Activated effector memory CD4-positive, alpha-beta T cell treated with Interleukin-2 at 50 U/mL for 16 hours (primary cell): ENCODE data around the gene ARHGEF17.

Source experiments
- DNase-seq: peaks from one replicate; pipeline ENCODE4 v3.0.0-alpha.2; 2020

Gene ARHGEF17

DNA sequence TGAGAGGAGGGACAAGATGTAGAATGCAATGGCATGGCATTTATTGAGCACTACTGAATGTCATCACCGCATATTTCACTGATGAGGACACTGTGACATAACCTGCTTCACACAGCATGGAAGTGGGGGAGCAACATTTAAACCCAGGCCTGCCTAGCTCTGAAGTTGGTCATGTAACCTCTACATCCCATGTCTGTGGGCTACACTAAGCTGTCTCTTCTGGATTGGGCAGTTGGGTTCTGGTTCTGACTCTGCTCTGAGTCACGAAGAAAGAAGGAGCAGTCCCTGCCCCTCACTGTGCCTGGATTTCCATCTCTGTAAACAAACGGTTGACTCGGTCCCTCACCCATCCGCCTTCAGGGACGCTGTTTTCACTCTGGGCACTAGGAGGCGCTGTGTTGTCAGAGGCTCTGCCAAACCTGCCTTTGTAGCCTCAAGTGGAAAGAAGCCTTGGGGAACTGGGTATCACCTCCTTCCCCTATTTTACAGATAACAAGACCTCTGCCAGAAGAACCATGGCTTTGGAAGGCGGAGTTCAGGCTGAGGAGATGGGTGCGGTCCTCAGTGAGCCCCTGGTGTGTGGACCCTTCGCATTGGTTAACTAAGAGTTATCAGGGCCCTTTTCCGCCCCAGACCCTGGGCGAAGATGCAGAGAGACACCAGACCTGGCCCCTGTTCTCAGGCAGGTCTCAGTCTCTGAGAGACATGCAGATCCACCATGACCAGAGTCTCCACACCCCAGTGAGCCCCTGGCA lies 12.7 kb upstream of the ARHGEF17 start:
- peak; percentile 48 for DNase-seq

DNA sequence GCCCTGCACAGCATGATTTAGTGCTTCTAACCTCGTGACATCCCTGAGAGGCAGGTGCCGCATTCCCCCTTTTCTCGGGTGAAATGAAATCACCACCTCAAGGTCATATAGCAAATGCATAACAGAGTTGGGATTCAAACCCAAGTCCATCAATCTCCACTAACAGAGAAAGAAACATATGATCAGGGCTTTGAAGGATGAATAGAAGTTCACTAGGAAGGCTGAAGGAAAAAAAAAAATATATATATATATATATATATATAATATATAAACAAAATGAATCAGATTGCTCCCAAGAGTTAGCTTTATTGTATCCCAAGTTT lies 12.1 kb upstream of the ARHGEF17 start:
- DNase-seq, result no peak

DNA sequence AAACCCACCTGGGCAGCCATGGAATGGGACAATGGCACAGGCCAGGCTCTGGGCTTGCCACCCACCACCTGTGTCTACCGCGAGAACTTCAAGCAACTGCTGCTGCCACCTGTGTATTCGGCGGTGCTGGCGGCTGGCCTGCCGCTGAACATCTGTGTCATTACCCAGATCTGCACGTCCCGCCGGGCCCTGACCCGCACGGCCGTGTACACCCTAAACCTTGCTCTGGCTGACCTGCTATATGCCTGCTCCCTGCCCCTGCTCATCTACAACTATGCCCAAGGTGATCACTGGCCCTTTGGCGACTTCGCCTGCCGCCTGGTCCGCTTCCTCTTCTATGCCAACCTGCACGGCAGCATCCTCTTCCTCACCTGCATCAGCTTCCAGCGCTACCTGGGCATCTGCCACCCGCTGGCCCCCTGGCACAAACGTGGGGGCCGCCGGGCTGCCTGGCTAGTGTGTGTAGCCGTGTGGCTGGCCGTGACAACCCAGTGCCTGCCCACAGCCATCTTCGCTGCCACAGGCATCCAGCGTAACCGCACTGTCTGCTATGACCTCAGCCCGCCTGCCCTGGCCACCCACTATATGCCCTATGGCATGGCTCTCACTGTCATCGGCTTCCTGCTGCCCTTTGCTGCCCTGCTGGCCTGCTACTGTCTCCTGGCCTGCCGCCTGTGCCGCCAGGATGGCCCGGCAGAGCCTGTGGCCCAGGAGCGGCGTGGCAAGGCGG lies 11.4 kb upstream of the ARHGEF17 start:
- no peak for DNase-seq

DNA sequence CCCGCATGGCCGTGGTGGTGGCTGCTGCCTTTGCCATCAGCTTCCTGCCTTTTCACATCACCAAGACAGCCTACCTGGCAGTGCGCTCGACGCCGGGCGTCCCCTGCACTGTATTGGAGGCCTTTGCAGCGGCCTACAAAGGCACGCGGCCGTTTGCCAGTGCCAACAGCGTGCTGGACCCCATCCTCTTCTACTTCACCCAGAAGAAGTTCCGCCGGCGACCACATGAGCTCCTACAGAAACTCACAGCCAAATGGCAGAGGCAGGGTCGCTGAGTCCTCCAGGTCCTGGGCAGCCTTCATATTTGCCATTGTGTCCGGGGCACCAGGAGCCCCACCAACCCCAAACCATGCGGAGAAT lies 10.9 kb upstream of the ARHGEF17 start:
- DNase-seq, result no peak

DNA sequence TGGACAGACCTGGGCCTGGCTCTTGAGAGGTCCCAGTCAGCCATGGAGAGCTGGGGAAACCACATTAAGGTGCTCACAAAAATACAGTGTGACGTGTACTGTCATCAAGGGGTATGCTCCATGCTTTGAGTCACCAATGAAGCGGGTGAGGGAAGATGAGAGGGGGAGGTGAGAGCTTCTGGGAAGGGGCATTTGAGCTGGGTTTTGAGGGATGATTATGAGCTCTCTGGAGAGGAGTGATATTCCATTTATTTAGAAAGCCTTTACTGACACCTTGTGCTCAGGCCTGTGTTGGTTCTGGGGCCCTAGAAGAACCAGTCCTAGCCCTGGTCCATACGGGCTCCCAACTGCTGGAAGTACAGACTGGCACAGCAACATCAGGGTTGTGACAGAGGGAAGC lies 10.4 kb upstream of the ARHGEF17 start:
- no peak for DNase-seq

DNA sequence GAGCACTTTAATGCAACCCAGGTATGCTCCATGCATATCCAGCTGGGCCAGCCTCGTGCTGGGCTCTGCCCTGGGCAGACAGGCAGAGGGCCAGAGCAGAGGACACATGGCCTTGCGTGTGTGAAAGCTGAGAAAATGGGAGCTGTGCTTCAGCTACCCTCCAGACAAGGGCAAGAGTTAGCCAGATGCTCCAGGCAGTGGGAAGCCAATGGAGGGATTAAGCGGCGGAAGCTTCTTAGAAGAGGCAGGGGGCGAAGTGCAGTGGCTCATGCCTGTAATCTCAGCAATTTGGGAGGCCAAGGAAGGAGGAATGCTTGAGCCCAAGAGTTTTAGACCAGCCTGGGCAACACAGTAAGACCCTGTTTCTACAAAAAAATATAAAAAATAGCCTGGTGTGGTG lies 9.8 kb upstream of the ARHGEF17 start:
- DNase-seq, result no peak

DNA sequence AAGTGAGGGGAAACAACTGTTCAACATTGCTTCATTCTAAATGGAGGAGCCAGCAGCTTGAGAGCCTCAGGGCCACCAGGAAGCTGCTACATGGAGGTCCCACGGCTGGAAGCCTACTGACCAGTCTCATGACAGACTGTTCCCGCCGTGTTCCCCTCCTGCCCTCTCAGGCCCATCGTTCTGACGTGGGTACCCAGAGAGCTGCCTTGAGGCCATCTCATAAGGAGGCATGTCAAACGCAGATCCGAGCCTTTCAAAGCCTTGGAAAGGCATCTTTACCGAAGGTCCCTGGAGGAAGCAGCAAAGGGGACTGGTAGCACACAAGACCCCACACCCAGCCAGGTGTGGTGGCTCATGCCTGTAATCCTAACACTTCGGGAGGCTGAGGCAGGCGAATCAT lies 8.3 kb upstream of the ARHGEF17 start:
- no peak for DNase-seq

DNA sequence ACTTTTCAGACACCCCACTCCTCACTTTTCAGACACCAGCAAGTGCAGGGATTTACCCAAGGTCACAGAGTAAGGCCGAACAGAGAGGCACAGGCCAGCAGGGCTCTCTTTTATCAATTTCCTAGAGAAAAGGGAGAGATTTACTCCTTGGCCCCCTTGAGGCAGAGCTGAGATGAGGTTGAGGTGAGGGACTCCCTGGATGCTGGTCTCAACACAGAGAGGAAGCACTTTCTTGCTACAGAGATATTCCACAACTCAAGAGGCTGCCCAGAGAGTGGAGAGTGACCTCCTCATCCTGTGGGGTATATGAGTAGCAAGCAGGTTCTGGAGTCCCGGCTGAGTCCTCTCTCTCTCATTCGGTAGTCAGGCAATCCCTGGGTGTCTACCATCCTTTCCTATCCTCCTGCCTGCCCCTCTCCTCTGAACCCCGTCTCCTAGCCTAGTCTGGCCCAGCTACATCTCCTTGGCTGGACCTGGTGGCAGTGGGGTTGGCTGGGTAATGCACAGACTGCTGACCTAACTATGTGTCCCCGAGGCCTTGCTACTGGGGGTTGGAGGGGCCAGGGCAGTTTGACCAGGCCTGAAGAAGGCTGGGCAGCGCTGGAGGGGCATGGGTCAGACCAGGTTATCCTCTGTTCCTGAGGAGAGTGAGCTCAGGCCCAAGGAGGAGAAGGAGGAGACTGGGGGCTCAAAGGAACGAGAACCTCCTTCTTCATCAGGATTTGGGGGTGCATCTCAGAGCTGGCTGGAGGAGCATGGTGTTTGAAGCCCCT lies 1.8 kb upstream of the ARHGEF17 start:
- DNase-seq, result no peak

DNA sequence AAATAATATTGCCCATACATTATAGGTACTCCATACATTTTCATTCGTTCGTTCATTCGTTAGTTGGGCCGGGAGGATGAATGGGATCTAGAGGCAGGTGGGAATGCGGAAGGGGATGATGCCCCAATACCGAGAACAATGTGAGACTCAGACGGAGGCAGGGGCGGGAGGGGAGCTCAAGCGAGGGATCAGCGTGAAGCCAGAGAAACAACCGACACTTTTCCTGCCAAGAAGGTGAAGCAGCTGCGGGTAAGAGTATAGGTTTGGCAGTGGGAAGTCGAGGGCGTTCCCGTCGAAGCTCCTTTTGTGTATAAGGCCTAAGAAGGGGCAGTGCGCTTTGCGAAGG lies 1.1 kb upstream of the ARHGEF17 start:
- DNase-seq, result no peak

DNA sequence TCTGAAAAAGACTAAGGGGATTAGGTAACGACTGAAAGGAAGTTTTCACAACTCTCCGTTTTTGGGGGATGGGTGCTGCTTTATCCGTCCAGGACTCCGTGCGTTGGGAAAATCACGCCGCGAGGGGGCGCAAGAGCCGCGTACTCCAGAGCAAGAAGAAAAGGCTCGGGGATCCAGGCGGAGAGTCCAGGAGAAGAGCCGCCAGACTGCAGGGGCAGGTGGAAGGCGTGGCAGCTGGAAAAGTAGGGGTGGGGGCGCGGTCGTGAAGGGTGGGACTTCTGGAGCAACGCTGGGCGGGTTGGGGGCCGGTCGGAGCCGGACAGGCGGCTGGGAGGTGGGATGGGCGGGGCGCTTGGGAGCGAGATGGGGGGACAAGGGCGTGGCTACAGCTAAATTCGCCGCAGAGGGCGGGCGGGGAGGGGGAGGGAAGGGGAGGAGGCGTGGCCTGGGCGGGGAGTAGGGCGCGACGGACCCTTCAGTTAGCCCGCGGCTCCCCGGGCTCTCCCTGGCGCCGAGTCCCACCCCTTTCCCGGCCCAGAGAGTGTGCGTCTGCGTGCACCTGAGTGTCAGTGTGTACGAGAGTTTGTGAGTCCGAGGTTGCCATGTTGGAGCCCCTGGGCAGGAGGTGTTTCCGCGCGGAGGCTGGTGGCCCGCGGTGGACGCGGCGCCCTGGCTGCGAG lies 613 bp upstream of the ARHGEF17 start:
- DNase-seq, result peak; percentile 76

DNA sequence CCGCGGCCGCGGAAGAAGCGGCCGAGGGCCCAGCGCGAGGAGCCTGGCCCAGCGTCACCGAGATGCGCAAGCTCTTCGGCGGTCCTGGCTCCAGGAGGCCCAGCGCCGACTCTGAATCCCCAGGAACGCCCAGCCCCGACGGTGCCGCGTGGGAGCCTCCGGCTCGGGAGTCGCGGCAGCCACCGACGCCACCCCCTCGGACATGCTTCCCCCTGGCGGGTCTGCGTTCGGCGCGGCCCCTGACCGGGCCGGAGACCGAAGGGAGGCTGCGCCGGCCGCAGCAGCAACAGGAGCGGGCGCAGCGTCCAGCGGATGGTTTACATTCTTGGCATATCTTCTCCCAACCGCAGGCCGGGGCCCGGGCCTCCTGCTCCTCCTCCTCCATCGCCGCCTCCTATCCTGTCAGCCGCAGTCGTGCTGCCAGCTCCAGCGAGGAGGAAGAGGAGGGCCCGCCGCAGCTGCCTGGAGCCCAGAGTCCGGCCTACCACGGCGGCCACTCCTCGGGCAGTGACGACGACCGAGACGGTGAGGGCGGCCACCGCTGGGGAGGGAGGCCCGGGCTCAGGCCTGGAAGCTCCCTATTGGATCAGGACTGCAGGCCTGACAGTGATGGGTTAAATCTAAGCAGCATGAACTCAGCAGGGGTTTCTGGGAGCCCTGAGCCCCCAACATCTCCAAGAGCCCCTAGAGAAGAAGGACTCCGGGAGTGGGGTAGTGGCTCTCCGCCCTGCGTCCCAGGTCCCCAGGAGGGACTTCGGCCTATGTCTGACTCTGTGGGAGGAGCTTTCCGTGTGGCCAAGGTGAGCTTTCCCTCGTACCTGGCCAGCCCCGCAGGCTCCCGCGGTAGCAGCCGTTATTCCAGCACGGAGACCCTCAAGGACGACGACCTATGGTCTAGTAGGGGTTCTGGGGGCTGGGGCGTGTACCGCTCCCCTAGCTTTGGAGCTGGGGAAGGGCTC lies 1.2 kb downstream of the ARHGEF17 start:
- no peak for DNase-seq

DNA sequence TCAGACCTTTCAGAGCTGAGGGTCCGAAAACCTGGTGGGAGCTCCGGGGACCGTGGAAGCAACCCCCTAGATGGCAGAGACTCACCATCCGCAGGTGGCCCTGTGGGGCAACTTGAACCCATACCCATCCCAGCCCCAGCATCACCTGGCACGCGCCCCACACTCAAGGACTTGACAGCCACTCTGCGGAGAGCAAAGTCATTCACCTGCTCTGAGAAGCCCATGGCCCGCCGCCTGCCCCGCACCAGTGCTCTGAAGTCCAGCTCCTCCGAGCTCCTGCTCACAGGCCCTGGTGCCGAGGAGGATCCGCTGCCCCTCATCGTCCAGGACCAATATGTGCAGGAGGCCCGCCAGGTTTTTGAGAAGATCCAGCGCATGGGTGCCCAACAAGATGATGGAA lies 2.0 kb downstream of the ARHGEF17 start:
- DNase-seq, result no peak

DNA sequence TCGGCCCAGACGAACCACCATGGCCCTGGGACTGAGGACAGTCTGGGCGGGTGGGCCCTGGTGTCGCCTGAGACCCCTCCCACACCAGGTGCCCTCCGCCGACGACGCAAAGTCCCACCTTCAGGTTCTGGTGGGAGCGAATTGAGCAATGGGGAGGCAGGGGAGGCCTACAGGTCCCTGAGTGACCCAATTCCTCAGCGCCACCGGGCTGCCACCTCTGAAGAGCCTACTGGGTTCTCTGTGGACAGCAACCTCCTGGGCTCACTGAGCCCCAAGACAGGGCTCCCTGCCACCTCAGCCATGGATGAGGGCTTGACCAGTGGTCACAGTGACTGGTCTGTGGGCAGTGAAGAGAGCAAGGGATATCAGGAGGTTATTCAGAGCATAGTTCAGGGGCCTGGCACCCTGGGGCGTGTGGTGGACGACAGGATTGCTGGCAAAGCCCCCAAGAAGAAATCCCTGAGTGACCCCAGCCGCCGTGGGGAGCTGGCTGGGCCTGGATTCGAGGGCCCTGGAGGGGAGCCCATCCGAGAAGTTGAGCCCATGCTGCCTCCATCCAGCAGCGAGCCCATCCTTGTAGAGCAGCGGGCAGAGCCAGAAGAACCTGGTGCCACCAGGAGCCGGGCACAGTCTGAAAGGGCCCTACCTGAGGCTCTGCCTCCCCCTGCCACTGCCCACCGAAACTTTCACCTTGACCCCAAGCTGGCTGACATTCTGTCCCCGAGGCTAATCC lies 2.8 kb downstream of the ARHGEF17 start:
- no peak for DNase-seq

DNA sequence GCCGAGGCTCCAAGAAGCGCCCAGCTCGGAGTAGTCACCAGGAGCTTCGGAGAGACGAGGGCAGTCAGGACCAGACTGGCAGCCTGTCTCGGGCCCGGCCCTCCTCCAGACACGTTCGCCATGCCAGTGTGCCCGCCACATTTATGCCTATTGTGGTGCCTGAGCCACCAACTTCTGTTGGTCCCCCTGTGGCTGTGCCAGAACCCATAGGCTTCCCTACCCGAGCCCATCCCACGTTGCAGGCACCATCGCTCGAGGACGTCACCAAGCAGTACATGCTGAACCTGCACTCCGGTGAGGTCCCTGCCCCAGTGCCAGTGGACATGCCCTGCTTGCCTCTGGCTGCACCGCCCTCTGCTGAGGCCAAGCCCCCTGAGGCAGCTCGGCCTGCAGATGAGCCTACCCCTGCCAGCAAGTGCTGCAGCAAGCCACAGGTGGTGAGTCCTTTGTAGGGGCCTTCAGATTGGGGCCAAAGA lies 3.4 kb downstream of the ARHGEF17 start:
- DNase-seq, result no peak

DNA sequence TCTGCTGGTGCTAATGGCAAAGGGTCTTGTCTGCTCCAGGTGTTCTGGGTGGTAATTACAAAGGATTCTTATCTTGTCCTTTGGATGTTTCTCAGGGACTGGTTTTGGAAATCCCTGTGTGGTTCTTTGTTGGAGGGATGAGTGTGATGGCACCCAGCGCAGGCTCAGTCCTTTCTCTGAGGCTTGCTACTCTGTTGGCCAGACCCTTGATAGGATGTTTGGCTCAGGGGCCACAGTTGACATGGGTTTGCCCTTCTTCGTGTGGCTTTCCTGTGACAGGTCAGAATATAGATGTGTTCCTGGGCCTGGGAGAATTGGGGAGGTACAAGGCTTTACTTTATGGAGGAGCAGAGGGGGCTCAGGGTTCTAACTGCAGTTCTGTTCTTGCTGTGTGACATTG lies 4.0 kb downstream of the ARHGEF17 start:
- DNase-seq, result no peak

DNA sequence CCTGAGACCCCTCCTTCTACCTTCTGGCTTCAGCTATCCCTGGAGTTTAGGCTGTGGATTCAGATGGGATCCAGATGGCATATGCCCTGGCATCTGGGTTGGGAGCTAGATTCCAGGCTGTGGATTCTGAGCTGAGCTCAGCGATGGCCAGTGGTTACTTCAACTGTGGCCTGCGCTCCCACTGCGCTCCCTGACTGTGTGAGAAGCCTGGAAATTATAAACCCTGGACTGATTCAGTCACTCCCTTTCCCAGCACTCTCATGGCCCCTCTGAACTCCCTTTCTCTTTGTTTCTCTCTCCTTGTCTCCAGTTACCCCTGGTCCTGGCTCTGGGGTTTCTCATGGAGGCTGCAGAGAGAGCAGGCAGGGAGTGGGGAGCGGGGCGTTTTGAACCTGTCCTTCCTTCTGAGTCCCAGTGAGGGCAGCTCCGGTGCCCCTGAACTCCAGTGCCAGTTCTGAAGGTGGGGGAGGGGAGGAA lies 4.8 kb downstream of the ARHGEF17 start:
- DNase-seq, result no peak

DNA sequence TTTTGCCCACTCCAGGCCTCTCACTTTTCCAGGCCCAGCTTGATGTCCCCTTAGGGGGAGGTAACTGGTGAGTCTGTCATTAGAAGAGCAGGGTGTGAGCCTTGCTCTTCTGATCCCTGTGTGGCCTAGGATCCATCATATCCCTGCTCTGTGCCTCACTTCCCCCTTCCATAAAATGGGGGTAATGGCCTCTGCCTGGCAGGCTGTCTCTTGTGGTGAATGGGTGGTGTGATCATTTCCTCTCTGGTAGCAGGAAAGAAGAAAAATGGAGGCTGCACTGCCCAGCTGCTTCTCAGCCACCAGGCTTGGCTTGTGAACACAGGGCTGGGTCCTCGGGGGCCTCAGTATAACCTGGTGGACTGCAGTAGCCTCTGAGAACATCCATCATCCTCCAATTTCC lies 5.6 kb downstream of the ARHGEF17 start:
- DNase-seq, result no peak

DNA sequence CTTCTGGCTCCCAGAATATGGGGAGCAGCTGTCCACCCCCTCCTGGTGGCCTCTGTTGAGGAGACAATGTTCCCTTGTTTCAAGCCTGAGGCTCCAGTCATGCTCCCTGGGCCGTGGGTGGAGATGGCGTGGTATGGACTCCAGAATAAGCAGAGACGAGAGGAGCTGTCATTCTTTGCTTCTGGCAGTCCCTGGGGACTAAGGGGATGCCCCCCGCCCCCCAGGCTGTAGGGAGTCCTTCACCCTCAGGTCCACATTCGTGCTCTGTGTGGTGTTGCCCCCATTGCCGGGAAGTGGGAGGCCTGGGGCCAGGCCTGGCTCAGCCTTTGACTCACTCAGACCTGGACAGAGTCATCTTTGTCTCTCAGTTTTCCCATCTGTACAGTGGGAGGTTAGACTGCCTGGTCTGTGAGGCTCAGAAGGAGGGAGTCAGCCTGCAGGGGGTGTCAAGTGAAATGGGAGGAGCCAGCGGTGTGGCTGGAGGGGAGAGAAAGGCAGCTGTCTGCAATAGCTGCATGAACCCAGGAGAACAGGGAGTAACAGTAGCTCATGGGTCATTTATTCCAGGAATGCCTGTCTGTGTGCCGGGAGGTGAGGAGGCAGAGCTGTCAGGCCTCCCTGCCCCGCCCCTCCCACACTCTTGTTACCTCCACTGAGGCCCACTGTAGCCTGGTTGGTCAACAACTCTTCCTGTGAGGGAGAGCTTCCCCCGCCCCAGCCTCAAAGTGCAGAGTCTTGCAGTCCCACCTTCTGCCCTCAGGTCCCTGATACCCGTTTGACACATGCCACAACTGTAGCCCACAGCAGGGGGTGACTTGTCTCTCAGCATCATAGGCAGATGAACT lies 6.3 kb downstream of the ARHGEF17 start:
- no peak for DNase-seq

DNA sequence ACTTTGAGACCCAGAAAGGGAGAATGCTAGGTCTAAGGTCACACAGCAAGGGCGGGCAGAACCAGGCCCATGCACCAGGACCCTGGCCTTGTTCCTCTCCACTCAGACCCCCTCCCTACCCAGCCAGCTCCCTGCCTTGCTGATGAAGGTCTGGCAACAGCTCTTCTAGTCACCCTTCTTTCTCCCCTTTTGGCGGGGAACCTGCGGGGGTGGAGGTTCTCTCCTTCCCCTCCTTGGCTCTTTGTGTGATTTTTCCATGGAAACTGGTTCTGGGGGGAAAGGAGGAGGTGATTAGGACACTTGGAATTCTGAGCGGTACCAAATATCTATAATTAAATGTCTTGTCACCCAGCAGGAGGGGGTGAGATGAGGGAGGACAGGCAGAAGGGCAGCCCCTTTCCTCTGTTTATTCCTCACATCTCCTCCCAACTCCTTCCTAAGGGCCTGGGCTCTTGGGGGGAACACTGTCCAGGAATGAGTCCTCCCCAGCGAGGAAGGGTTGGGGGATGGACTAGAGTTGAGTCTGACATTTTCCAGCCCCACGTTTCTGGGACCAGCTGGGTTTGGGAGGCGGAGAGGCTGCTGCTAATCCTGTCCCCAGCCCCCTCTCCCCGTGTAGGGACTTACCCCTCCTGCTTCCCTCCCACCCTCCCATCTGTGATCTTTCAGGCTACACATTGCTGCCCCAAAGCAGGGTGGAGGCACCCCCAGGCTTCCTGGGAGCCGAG lies 7.4 kb downstream of the ARHGEF17 start:
- DNase-seq, result no peak

DNA sequence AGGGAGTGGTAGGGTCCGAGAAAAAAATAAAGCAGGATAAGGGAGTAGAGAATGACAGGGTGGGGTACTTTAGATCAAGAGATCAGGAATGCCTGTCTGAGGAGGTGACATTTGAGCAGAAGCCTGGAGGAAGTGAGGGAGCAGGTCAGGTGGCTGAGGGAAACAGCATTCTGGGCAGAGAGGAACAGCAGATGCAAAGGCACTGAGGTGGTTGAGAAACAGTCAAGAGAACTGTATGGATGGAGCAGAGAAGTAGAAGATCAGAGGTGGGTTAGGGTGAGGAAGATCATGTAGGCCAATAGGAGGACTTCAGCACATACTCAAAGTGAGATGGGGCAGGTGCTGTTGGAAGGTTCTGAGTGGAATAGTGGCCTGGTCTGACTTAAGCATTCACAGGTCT lies 8.3 kb downstream of the ARHGEF17 start:
- DNase-seq, result no peak
